Neural cell (in vitro differentiated cells): ENCODE measurements around the gene GSTO2. TPM values are rescaled to one million over a fixed set of nuclear protein-coding genes. Genes with fewer than 3 reads are reported as not detected.

Source experiments
- H2AFZ ChIP-seq: fragments of 200-600, 300-800 bp; sonication (generic), shearing (Covaris generic); 2 replicates; pipeline ENCODE4 v1.6.0; 2014; ENCODE audit warnings: low read depth, mild to moderate bottlenecking, antibody characterized with exemption, low read length, moderate library complexity
- H3F3A ChIP-seq: fragments of 200-600 bp; shearing (Covaris generic); 2 replicates; pipeline ENCODE4 v1.6.1; 2016; ENCODE audit warnings: mild to moderate bottlenecking, moderate library complexity, mixed read lengths, antibody characterized with exemption, low read length; ENCODE audit not compliant: insufficient read depth, poor library complexity, severe bottlenecking
- H3K27ac ChIP-seq: fragments of 200-600, 300-800 bp; sonication (generic), shearing (Covaris generic); 2 replicates; pipeline ENCODE4 v1.5.1; 2014; ENCODE audit warnings: mild to moderate bottlenecking, low read length, moderate library complexity
- H3K27me3 ChIP-seq: fragments of 300-800, 200-600 bp; sonication (generic), shearing (Covaris generic); 2 replicates; pipeline ENCODE4 v1.6.0; 2014; ENCODE audit warnings: mild to moderate bottlenecking, low read depth, low read length, moderate library complexity; ENCODE audit not compliant: insufficient read depth
- H3K36me3 ChIP-seq: fragments of 300-800, 200-600 bp; sonication (generic), shearing (Covaris generic); 2 replicates; pipeline ENCODE4 v1.5.1; 2014; ENCODE audit warnings: mild to moderate bottlenecking, antibody characterized with exemption, low read length, moderate library complexity; ENCODE audit not compliant: insufficient read depth
- H3K4me2 ChIP-seq: fragments of 300-800, 200-600 bp; sonication (generic), shearing (Covaris generic); 2 replicates; pipeline ENCODE4 v1.6.0; 2014; ENCODE audit warnings: mild to moderate bottlenecking, low read length
- H3K4me3 ChIP-seq: fragments of 300-800, 200-600 bp; sonication (generic), shearing (Covaris generic); 2 replicates; pipeline ENCODE4 v1.5.1; 2014; ENCODE audit warnings: mild to moderate bottlenecking, low read length, moderate library complexity
- H3K79me2 ChIP-seq: fragments of 200-600 bp; shearing (Covaris generic); replicated peaks from 2 replicates; pipeline ENCODE4 v1.6.0; 2014; ENCODE audit warnings: mild to moderate bottlenecking, low read length, moderate library complexity; ENCODE audit not compliant: insufficient read depth
- H3K9ac ChIP-seq: fragments of 300-800, 200-600 bp; sonication (generic), shearing (Covaris generic); 2 replicates; pipeline ENCODE4 v1.6.1; 2016; ENCODE audit warnings: mild to moderate bottlenecking, low read length, mixed read lengths
- H3K9me2 ChIP-seq: fragments of 200-600 bp; shearing (Covaris generic); 2 replicates; pipeline ENCODE4 v1.6.1; 2016; ENCODE audit warnings: mild to moderate bottlenecking, low read length, mixed read lengths; ENCODE audit not compliant: insufficient read depth
- H3K9me3 ChIP-seq: fragments of 200-600, 300-800 bp; sonication (generic), shearing (Covaris generic); 2 replicates; pipeline ENCODE4 v1.6.1; 2016; ENCODE audit warnings: mild to moderate bottlenecking, mixed run types, low read length, moderate library complexity, mixed read lengths
- H4K20me1 ChIP-seq: fragments of 200-600 bp; shearing (Covaris generic); 2 replicates; pipeline ENCODE4 v1.6.1; 2016; ENCODE audit warnings: mild to moderate bottlenecking, mixed run types; ENCODE audit not compliant: insufficient read depth
- CTCF ChIP-seq: fragments of 450-650 bp; IDR thresholded peaks from 2 replicates; pipeline ENCODE4 v1.5.1; 2014; ENCODE audit warnings: antibody characterized with exemption, mild to moderate bottlenecking, moderate library complexity; ENCODE audit not compliant: poor library complexity, severe bottlenecking
- EP300 ChIP-seq: fragments of 450-650 bp; conservative IDR thresholded peaks from 2 replicates; pipeline ENCODE4 v1.6.1; 2014; ENCODE audit warnings: antibody characterized with exemption, mild to moderate bottlenecking, moderate library complexity; ENCODE audit not compliant: poor library complexity, severe bottlenecking
- EZH2 ChIP-seq: fragments of 200-600, 300-800 bp; shearing (Covaris generic), sonication (generic); IDR thresholded peaks from 2 replicates; pipeline ENCODE4 v1.6.1; 2014; ENCODE audit warnings: antibody characterized with exemption, low read length, borderline replicate concordance, mild to moderate bottlenecking; ENCODE audit not compliant: insufficient read depth, poor library complexity, severe bottlenecking
- MXI1 ChIP-seq: fragments of 450-650 bp; conservative IDR thresholded peaks from 2 replicates; pipeline ENCODE4 v1.6.1; 2014; ENCODE audit warnings: antibody characterized with exemption, mild to moderate bottlenecking; ENCODE audit not compliant: poor library complexity, severe bottlenecking
- POLR2AphosphoS5 ChIP-seq: IDR thresholded peaks from 2 replicates; pipeline ENCODE4 v1.6.1; 2012
- RAD21 ChIP-seq: fragments of 450-650 bp; conservative IDR thresholded peaks from 2 replicates; pipeline ENCODE4 v1.6.1; 2014; ENCODE audit warnings: antibody characterized with exemption, mild to moderate bottlenecking, moderate library complexity
- REST ChIP-seq: IDR thresholded peaks from 2 replicates; pipeline ENCODE4 v1.6.1; 2012; ENCODE audit warnings: borderline replicate concordance
- SMC3 ChIP-seq: fragments of 450-650 bp; conservative IDR thresholded peaks from 2 replicates; pipeline ENCODE4 v1.6.1; 2014; ENCODE audit warnings: antibody characterized with exemption, mild to moderate bottlenecking, moderate library complexity; ENCODE audit not compliant: poor library complexity
- TAF1 ChIP-seq: IDR thresholded peaks from 2 replicates; pipeline ENCODE4 v1.6.1; 2012; ENCODE audit warnings: low read depth
- polyA plus RNA-seq: library from polyadenylated mRNA; depleted of rRNA; stranded (reverse); fragments of >200 nt; gene quantifications from 2 replicates; pipeline ENCODE4 v1.2.3, GENCODE V29; 2014

The GSTO2 gene
- polyA plus RNA-seq, 1 donor from 2014 or later: 0.53 TPM

- Histone ChIP-seq H3K9me2 (no peaks in the 10 kb centered on the region), H3F3A (no peaks in the 10 kb centered on the region), H3K4me2 (no peak overlapping the region), H3K9me3 (no peaks in the 10 kb centered on the region), H3K36me3 (no peaks in the 10 kb centered on the region), H3K27me3 (peaks cover under 1% of the 10 kb centered on the region), H3K9ac (no peak overlapping the region), H4K20me1 (no peaks in the 10 kb centered on the region), H2AFZ (no peak overlapping the region), H3K79me2 (peaks cover 5% of the 10 kb centered on the region), H3K4me3 (no peak overlapping the region), H3K27ac (no peak overlapping the region)
- TF ChIP-seq MXI1 (no peak), REST (no peak), EP300 (no peak), RAD21 (no peak), TAF1 (no peak), SMC3 (no peak), CTCF (no peak), POLR2AphosphoS5 (no peak), EZH2 (no peak)
Observed at GRCh38 chr10:104321725-104322415, 52.9 kb downstream of the GSTO2 start.

GRCh38 chr10:104322416-104322782, 53.4 kb downstream of the GSTO2 start:
- no peaks in the 10 kb centered on the region for H4K20me1 ChIP-seq
- H3F3A ChIP-seq: no peaks in the 10 kb centered on the region
- peaks cover 10% of the 10 kb centered on the region for H3K79me2 ChIP-seq
- H3K4me2 ChIP-seq: no peak overlapping the region
- H3K27me3 ChIP-seq: peaks cover 6% of the 10 kb centered on the region
- no peak overlapping the region for H2AFZ ChIP-seq
- H3K27ac ChIP-seq: no peak overlapping the region
- TF ChIP-seq EP300 (no peak), POLR2AphosphoS5 (no peak), EZH2 (no peak), SMC3 (no peak), RAD21 (no peak), TAF1 (no peak), CTCF (no peak)
- no peak overlapping the region for H3K4me3 ChIP-seq
- H3K36me3 ChIP-seq: no peaks in the 10 kb centered on the region
- H3K9me3 ChIP-seq: no peaks in the 10 kb centered on the region
- H3K9ac ChIP-seq: no peak overlapping the region
- no peaks in the 10 kb centered on the region for H3K9me2 ChIP-seq
